Immature natural killer cell (primary cell): ENCODE measurements around the gene H2AZ2. TPM values are rescaled to one million over a fixed set of nuclear protein-coding genes. Genes with fewer than 3 reads are reported as not detected.
"Not testable (repeated sequence)": the region's sequence is repeated elsewhere in the genome, so short reads cannot be mapped to it uniquely, and the experiment has no call there.

Source experiments
- DNase-seq, 3 donors: peaks; one replicate each; pipeline ENCODE4 v3.0.0; 2022; ENCODE audit warnings: mixed read lengths in 1 of 3
- H3K27ac Mint-ChIP-seq, 6 donors: one replicate each; pipeline ENCODE4 v1.8.0; 2020; ENCODE audit warnings: mixed read lengths in 6 of 6, mild to moderate bottlenecking in 5 of 6, inconsistent platforms in 4 of 6, moderate library complexity in 3 of 6
- H3K27me3 Mint-ChIP-seq, 3 donors: one replicate each; pipeline ENCODE4 v1.8.0; 2020 to 2021; ENCODE audit warnings: low read depth in 3 of 3, mild to moderate bottlenecking in 3 of 3, mixed read lengths in 3 of 3, moderate library complexity in 3 of 3, inconsistent platforms in 1 of 3
- H3K36me3 Mint-ChIP-seq, 3 donors: one replicate each; pipeline ENCODE4 v1.8.0; 2020; ENCODE audit warnings: mixed read lengths in 3 of 3, inconsistent platforms in 2 of 3, mild to moderate bottlenecking in 2 of 3
- H3K4me1 Mint-ChIP-seq, 2 donors: one replicate each; pipeline ENCODE4 v1.8.0; 2020; ENCODE audit warnings: inconsistent platforms in 2 of 2, mild to moderate bottlenecking in 2 of 2, mixed read lengths in 2 of 2, moderate library complexity in 1 of 2
- H3K4me3 Mint-ChIP-seq, 5 donors: one replicate each; pipeline ENCODE4 v1.8.0; 2020; ENCODE audit warnings: mild to moderate bottlenecking in 5 of 5, mixed read lengths in 5 of 5, inconsistent platforms in 3 of 5, moderate library complexity in 3 of 5
- H3K9me3 Mint-ChIP-seq, 6 donors: one replicate each; pipeline ENCODE4 v1.8.0; 2020; ENCODE audit warnings: mild to moderate bottlenecking in 6 of 6, mixed read lengths in 6 of 6, inconsistent platforms in 4 of 6, moderate library complexity in 3 of 6
- polyA plus RNA-seq, 3 donors: library from polyadenylated mRNA; unstranded; fragments of 300-500 nt; fragmentation: Illumina TruSeq; gene quantifications; one replicate each; pipeline ENCODE4 v1.2.3, GENCODE V29; 2021

Gene H2AZ2
- polyA plus RNA-seq, 3 donors from 2014 or later, result 237 to 262 (median 254) TPM

GRCh38 chr7:44854644-44855364 is 6.9 kb upstream of the H2AZ2 start:
- DNase-seq, result no peak
- Mint-ChIP-seq H3K27ac (no peak overlapping the region), H3K36me3 (no peaks in the 10 kb centered on the region)

GRCh38 chr7:44853391-44853790 is 5.5 kb upstream of the H2AZ2 start:
- Mint-ChIP-seq H3K27me3 (peaks cover 0 to 6% (median under 1%) of the 10 kb centered on the region in 3 donors), H3K4me1 (peaks cover 6 to 13% of the 10 kb centered on the region in 2 donors), H3K36me3 (no peaks in the 10 kb centered on the region), H3K27ac (no peak overlapping the region), H3K4me3 (no peak overlapping the region), H3K9me3 (no peaks in the 10 kb centered on the region)
- no peak for DNase-seq

More at GRCh38 chr7:44854644-44855364, 6.9 kb upstream of the H2AZ2 start:
- Mint-ChIP-seq H3K27me3 (peaks cover 0 to 4% (median 0%) of the 10 kb centered on the region in 3 donors), H3K4me1 (peaks cover 5 to 6% of the 10 kb centered on the region in 2 donors), H3K9me3 (no peaks in the 10 kb centered on the region), H3K4me3 (no peak overlapping the region)

- DNase-seq, result no peak
- no peak overlapping the region for H3K4me3 Mint-ChIP-seq
- no peaks in the 10 kb centered on the region for H3K9me3 Mint-ChIP-seq
- peaks cover 6 to 16% of the 10 kb centered on the region in 2 donors for H3K4me1 Mint-ChIP-seq
- peaks cover 4 to 11% (median 7%) of the 10 kb centered on the region in 3 donors for H3K27me3 Mint-ChIP-seq
- no peak overlapping the region for H3K27ac Mint-ChIP-seq
- H3K36me3 Mint-ChIP-seq, result no peaks in the 10 kb centered on the region
Measured at GRCh38 chr7:44852590-44852989, 4.7 kb upstream of the H2AZ2 start.

- Mint-ChIP-seq H3K9me3 (no peaks in the 10 kb centered on the region), H3K36me3 (no peaks in the 10 kb centered on the region), H3K27me3 (peaks cover 21 to 30% (median 26%) of the 10 kb centered on the region in 3 donors), H3K27ac (peak overlapping the region in 5 of 6 donors; percentile 6 to 93 (median 57)), H3K4me1 (peaks cover 24 to 32% of the 10 kb centered on the region in 2 donors), H3K4me3 (peak overlapping the region; percentile 52 to 98 (median 96))
- no peak for DNase-seq
Measured at GRCh38 chr7:44849885-44850544, 2.1 kb upstream of the H2AZ2 start.

GRCh38 chr7:44849259-44849884 is 1.5 kb upstream of the H2AZ2 start:
- H3K36me3 Mint-ChIP-seq, result no peaks in the 10 kb centered on the region
- H3K9me3 Mint-ChIP-seq, result no peaks in the 10 kb centered on the region
- H3K4me1 Mint-ChIP-seq, result peaks cover 30 to 38% of the 10 kb centered on the region in 2 donors
- H3K4me3 Mint-ChIP-seq, result peak overlapping the region; percentile 91 to 98 (median 96)
- peaks cover 21 to 30% (median 26%) of the 10 kb centered on the region in 3 donors for H3K27me3 Mint-ChIP-seq
- no peak for DNase-seq
- peak overlapping the region; percentile 64 to 99 (median 94) for H3K27ac Mint-ChIP-seq

GRCh38 chr7:44847509-44847919 is 373 bp downstream of the H2AZ2 start:
- DNase-seq, result peak; percentile 88 to 93 (median 91)
- peak overlapping the region; percentile 94 to 100 (median 99) for H3K27ac Mint-ChIP-seq
- peaks cover 34 to 42% of the 10 kb centered on the region in 2 donors for H3K4me1 Mint-ChIP-seq
- peaks cover 21 to 26% (median 26%) of the 10 kb centered on the region in 3 donors for H3K27me3 Mint-ChIP-seq
- no peaks in the 10 kb centered on the region for H3K9me3 Mint-ChIP-seq
- peak overlapping the region; percentile 93 to 98 (median 96) for H3K4me3 Mint-ChIP-seq
- H3K36me3 Mint-ChIP-seq, result peaks cover 0 to 1% (median under 1%) of the 10 kb centered on the region in 3 donors

- no peak for DNase-seq
- Mint-ChIP-seq H3K36me3 (peaks cover 0 to 6% (median 3%) of the 10 kb centered on the region in 3 donors), H3K9me3 (no peaks in the 10 kb centered on the region), H3K27ac (peak overlapping the region; percentile 94 to 100 (median 99)), H3K4me1 (peaks cover 40 to 47% of the 10 kb centered on the region in 2 donors), H3K27me3 (peaks cover 21 to 26% (median 26%) of the 10 kb centered on the region in 3 donors), H3K4me3 (peak overlapping the region; percentile 93 to 98 (median 96))
Measured at GRCh38 chr7:44846816-44847508, 925 bp downstream of the H2AZ2 start.

- Mint-ChIP-seq H3K4me1 (peaks cover 46 to 50% of the 10 kb centered on the region in 2 donors), H3K36me3 (peaks cover 0 to 10% (median 8%) of the 10 kb centered on the region in 3 donors), H3K4me3 (peak overlapping the region; percentile 93 to 98 (median 96))
Measured at GRCh38 chr7:44846390-44846789, 1.5 kb downstream of the H2AZ2 start.

GRCh38 chr7:44845451-44845850 is 2.4 kb downstream of the H2AZ2 start:
- DNase-seq, result no peak
- Mint-ChIP-seq H3K9me3 (no peaks in the 10 kb centered on the region), H3K27me3 (peaks cover 21 to 26% (median 26%) of the 10 kb centered on the region in 3 donors), H3K36me3 (peaks cover 0 to 13% (median 10%) of the 10 kb centered on the region in 3 donors), H3K27ac (peak overlapping the region in 4 of 6 donors; percentile 24 to 100 (median 96)), H3K4me3 (peak overlapping the region; percentile 36 to 96 (median 95)), H3K4me1 (peaks cover 46 to 52% of the 10 kb centered on the region in 2 donors)

More at GRCh38 chr7:44846390-44846789, 1.5 kb downstream of the H2AZ2 start:
- peak; percentile 24 to 32 (median 31) for DNase-seq
- H3K9me3 Mint-ChIP-seq, result not testable (repeated sequence)
- peaks cover 21 to 26% (median 26%) of the 10 kb centered on the region in 3 donors for H3K27me3 Mint-ChIP-seq
- peak overlapping the region; percentile 94 to 100 (median 99) for H3K27ac Mint-ChIP-seq

GRCh38 chr7:44843440-44843839 is 4.4 kb downstream of the H2AZ2 start:
- not testable (repeated sequence) for H3K27ac Mint-ChIP-seq, H3K4me3 Mint-ChIP-seq, DNase-seq, H3K9me3 Mint-ChIP-seq
- Mint-ChIP-seq H3K36me3 (peaks cover 7 to 20% (median 17%) of the 10 kb centered on the region in 3 donors), H3K4me1 (peaks cover 50 to 53% of the 10 kb centered on the region in 2 donors), H3K27me3 (peaks cover 21 to 25% (median 25%) of the 10 kb centered on the region in 3 donors)

GRCh38 chr7:44842675-44843074 is 5.2 kb downstream of the H2AZ2 start:
- H3K4me3 Mint-ChIP-seq, DNase-seq, H3K9me3 Mint-ChIP-seq, H3K27ac Mint-ChIP-seq: not testable (repeated sequence)
- Mint-ChIP-seq H3K4me1 (peaks cover 48 to 53% of the 10 kb centered on the region in 2 donors), H3K27me3 (peaks cover 17 to 19% (median 18%) of the 10 kb centered on the region in 3 donors), H3K36me3 (peaks cover 9 to 22% (median 19%) of the 10 kb centered on the region in 3 donors)

- Mint-ChIP-seq H3K9me3 (no peaks in the 10 kb centered on the region), H3K36me3 (peaks cover 14 to 30% (median 19%) of the 10 kb centered on the region in 3 donors), H3K27me3 (no peaks in the 10 kb centered on the region), H3K4me3 (no peak overlapping the region), H3K27ac (peak overlapping the region in 3 of 6 donors; percentile 19 to 59 (median 55)), H3K4me1 (peaks cover 22 to 29% of the 10 kb centered on the region in 2 donors)
- DNase-seq, result no peak
Measured at GRCh38 chr7:44838751-44839150, 9.1 kb downstream of the H2AZ2 start.

GRCh38 chr7:44827567-44827966 is 20.3 kb downstream of the H2AZ2 start:
- Mint-ChIP-seq H3K4me3 (no peak overlapping the region), H3K9me3 (no peaks in the 10 kb centered on the region), H3K36me3 (peaks cover 12 to 19% (median 13%) of the 10 kb centered on the region in 3 donors), H3K27me3 (peaks cover 0 to 9% (median 2%) of the 10 kb centered on the region in 3 donors), H3K27ac (peak overlapping the region in 3 of 6 donors; percentile 0 to 82 (median 62)), H3K4me1 (peaks cover 0 to 6% of the 10 kb centered on the region in 2 donors)
- DNase-seq, result no peak
